Activated B cell treated with CpG ODN at 0.5 μM for 24 hours (primary cell): Measurements from ENCODE around the gene COX7B2. TPM values are rescaled to one million over a fixed set of nuclear protein-coding genes. Genes with fewer than 3 reads are reported as not detected.

Source experiments
- ATAC-seq: fragments of 200-7000 bp; cut with Tn5 transposase; one replicate; pipeline ENCODE4 v1.10.0; 2021; ENCODE audit warnings: low read depth, mild to moderate bottlenecking, moderate library complexity
- CTCF ChIA-PET: fragments of 350-600 bp; sonication (Branson Sonifier 250); formaldehyde crosslinking; loops from one replicate; lab custom pipeline; 2021; ENCODE audit warnings: antibody characterized with exemption; lab: Charles Lee
- POLR2A ChIA-PET: fragments of 350-600 bp; sonication (Branson Sonifier 250); formaldehyde crosslinking; loops from one replicate; lab custom pipeline; 2021; ENCODE audit warnings: antibody characterized with exemption; lab: Charles Lee
- DNase-seq: peaks from one replicate; pipeline ENCODE4 v3.0.0; 2022
- H3K27ac Mint-ChIP-seq: one replicate; pipeline ENCODE4 v1.8.0; 2020; ENCODE audit warnings: mixed read lengths
- H3K27me3 Mint-ChIP-seq: one replicate; pipeline ENCODE4 v1.8.0; 2021; ENCODE audit warnings: mixed read lengths
- H3K36me3 Mint-ChIP-seq: one replicate; pipeline ENCODE4 v1.8.0; 2021; ENCODE audit warnings: low read depth, mixed read lengths
- H3K4me1 Mint-ChIP-seq: one replicate; pipeline ENCODE4 v1.8.0; 2021; ENCODE audit warnings: mixed read lengths
- H3K4me3 Mint-ChIP-seq: one replicate; pipeline ENCODE4 v1.8.0; 2020; ENCODE audit warnings: mild to moderate bottlenecking, mixed read lengths
- H3K9me3 Mint-ChIP-seq: one replicate; pipeline ENCODE4 v1.8.0; 2020; ENCODE audit warnings: mixed read lengths
- CTCF ChIP-seq: fragments of 200-600 bp; IDR thresholded peaks from one replicate; pipeline ENCODE4 v1.8.0; 2022; ENCODE audit warnings: antibody characterized with exemption, mild to moderate bottlenecking
- intact Hi-C: fragments of 100-400 bp; cut with micrococcal nuclease; formaldehyde crosslinking; loops from one replicate; pipeline ENCODE4 v1.15.1; 2024
- total RNA-seq: library from RNA; stranded (reverse); gene quantifications from 2 replicates; pipeline ENCODE4 v1.2.3, GENCODE V29; 2022

COX7B2 gene
- total RNA-seq, 1 donor from 2014 or later = not detected

DNA sequence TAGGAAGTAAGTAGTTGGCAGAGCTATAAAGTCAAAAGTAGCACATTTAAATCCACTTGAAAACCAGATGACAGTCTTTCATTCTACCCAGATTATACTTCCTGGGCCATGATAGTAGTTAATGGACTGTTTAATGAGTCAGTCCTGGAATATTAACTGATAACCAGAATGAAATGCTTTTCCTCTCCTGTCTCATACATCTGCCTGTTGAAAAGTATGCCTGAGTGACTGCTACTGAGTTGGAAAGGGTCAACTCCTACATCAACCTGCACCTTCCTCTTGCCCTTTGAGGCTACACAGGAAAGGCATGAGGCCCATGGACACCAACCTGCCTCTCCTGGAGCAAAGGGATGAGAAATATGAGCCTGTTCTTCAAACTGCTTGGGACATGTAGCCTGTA is 36.0 kb upstream of the COX7B2 start:
- ChIA-PET CTCF (no interaction called here), POLR2A (no interaction called here)
- Mint-ChIP-seq H3K27me3 (no peaks in the 10 kb centered on the region), H3K36me3 (no peaks in the 10 kb centered on the region), H3K27ac (no peak overlapping the region), H3K4me1 (no peaks in the 10 kb centered on the region), H3K9me3 (no peaks in the 10 kb centered on the region), H3K4me3 (no peak overlapping the region)
- DNase-seq (no peak), ATAC-seq (no peak)
- intact Hi-C loops = no loop called here
- no peak for TF ChIP-seq CTCF

DNA sequence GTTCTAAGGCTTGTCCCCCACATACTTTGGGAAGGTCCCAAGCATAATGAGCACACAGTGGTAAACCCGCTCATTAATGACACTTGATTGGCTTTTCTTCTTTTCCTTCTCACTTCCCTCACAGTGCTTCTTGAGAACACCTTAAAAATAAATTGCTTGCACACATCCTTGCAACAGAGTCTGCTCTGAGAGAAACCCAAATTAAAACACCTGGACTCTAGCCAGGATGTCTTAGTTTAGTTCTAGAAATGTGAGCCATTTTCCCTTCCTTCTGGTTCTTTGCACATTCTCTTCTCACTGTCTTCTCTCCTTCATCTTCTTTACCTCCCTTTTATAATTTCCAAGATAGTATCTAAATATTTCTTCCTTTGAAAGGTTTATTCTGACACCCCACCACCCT is 35.3 kb upstream of the COX7B2 start:
- CTCF ChIA-PET = no interaction called here
- intact Hi-C loops = no loop called here
- DNase-seq = no peak
- ATAC-seq = no peak
- Mint-ChIP-seq H3K4me3 (no peak overlapping the region), H3K4me1 (no peaks in the 10 kb centered on the region), H3K9me3 (no peaks in the 10 kb centered on the region), H3K36me3 (no peaks in the 10 kb centered on the region), H3K27ac (no peak overlapping the region), H3K27me3 (no peaks in the 10 kb centered on the region)
- POLR2A ChIA-PET = no interaction called here
- TF ChIP-seq CTCF = no peak

- intact Hi-C loops = loop anchor here (10.0 kb wide), 1 partner anchor 997 kb away; no protein-coding TSS in a partner anchor
- ATAC-seq (no peak), DNase-seq (no peak)
- Mint-ChIP-seq H3K4me3 (no peak overlapping the region), H3K27ac (no peak overlapping the region), H3K27me3 (no peaks in the 10 kb centered on the region), H3K36me3 (no peaks in the 10 kb centered on the region), H3K9me3 (no peaks in the 10 kb centered on the region), H3K4me1 (no peaks in the 10 kb centered on the region)
- POLR2A ChIA-PET = no interaction called here
- CTCF ChIA-PET = no interaction called here
- no peak for TF ChIP-seq CTCF
Measured at GRCh38 chr4:46937493-46937892, 28.4 kb upstream of the COX7B2 start.

DNA sequence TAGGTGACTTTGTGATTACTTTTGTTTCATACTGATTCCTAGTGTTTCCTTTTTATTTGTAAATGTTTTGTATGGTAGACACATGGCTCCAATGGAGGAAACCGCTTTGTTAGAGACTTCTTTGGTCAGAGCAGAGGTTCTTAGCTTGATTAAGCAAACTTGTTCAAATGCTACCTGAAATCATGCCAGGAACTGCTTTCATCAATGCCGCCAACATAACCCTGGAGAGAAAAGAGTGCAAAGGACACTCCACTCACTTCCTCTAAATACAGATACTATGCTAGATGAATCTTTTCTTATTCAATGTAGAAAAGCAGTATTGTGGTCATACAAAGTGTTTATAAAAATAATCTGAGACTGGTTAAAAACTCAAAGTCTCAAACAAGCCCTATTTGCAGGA is 25.7 kb upstream of the COX7B2 start:
- Mint-ChIP-seq H3K9me3 (no peaks in the 10 kb centered on the region), H3K4me1 (no peaks in the 10 kb centered on the region), H3K36me3 (no peaks in the 10 kb centered on the region), H3K27me3 (no peaks in the 10 kb centered on the region), H3K27ac (no peak overlapping the region), H3K4me3 (no peak overlapping the region)
- intact Hi-C loops = loop anchor here (10.0 kb wide), 1 partner anchor 1000 kb away; no protein-coding TSS in a partner anchor
- TF ChIP-seq CTCF = no peak
- no peak for DNase-seq
- CTCF ChIA-PET = no interaction called here
- no peak for ATAC-seq
- POLR2A ChIA-PET = no interaction called here

DNA sequence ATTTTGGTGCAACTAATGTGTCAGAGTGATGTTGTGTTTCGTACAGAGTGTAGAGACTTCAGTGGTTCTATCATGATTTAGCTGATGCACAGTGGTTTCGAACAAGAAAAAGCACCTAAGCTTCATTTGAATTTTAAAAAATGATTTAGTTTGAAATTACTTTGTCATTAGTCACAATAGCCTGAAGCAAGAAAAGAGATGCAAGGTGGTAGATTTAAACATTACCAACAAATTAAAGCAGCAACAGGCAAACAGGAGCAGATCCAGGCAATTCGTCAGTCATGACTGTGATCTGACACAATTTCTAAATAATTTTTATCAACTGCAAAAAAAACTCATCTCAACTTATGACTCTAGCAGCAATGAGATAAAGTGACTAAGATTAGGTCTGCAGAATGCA is 24.6 kb upstream of the COX7B2 start:
- H3K36me3 Mint-ChIP-seq = no peaks in the 10 kb centered on the region
- CTCF ChIA-PET = no interaction called here
- DNase-seq (no peak), ATAC-seq (no peak)
- no peak for TF ChIP-seq CTCF
- no peak overlapping the region for H3K27ac Mint-ChIP-seq
- no peaks in the 10 kb centered on the region for H3K9me3 Mint-ChIP-seq
- no peaks in the 10 kb centered on the region for H3K4me1 Mint-ChIP-seq
- intact Hi-C loops = loop anchor here (10.0 kb wide), 1 partner anchor 1001 kb away; no protein-coding TSS in a partner anchor
- no peaks in the 10 kb centered on the region for H3K27me3 Mint-ChIP-seq
- POLR2A ChIA-PET = no interaction called here
- H3K4me3 Mint-ChIP-seq = no peak overlapping the region
